ENCODE measurements around the gene VARS1. TPM values are rescaled to one million over a fixed set of nuclear protein-coding genes. Genes with fewer than 3 reads are reported as not detected.
A peak's percentile ranks its signal among the peaks of the same experiment; 100 is the strongest.

Gene VARS1
- total RNA-seq, 1 experiment from 2014 or later, result 132 TPM

DNA sequence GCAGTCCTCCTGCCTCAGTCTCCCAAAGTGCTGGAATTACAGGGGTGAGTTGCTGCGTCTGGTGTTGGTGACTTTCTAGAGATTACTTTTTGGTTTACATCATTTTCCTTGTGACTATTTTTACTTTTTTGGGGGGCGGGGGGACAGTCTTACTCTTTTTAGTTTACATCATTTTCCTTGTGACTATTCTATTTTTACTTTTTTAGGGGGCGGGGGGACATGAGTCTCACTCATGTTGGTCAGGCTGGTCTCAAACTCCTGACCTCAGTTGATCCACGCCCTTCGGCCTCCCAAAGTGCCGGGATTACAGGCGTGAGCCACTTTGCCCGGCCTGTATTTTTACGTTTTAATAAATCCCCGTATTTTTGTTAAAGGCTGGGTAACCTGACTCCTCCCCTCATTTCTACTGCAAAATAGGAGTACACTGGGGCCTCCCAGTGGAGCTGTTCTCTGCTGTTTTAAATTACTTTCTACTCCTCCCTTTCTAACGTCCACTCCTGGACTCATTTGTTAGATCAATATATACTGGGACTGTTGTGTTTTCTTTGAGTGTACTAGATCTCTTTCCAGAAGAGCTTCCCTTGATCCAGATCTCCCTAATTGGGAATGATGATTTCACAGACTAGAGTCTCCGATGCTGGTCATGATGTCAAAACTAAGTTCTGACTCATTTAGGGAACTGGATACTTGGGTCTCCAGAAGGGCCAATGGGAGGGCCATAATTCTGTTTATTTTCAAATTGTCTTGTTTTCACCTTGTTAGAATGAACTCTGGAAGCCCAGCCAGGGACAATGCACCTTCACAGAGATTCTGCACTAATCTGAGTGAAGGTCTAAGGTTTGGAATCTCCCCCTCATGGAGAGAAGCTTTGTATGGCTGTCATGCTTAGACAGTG lies 41.2 kb upstream of the VARS1 start:
- no peaks in the 10 kb centered on the region for H3K9me3 Mint-ChIP-seq (ENCODE audit: unreplicated experiment)
- peak overlapping the region; percentile 86 for H3K4me3 ChIP-seq (ENCODE audit: low read depth, low read length)
- H3K27me3 ChIP-seq (replicated peaks; ENCODE audit: control insufficient read depth, insufficient read depth, low read length), result no peaks in the 10 kb centered on the region
- H3K36me3 Mint-ChIP-seq (ENCODE audit: insufficient read depth, unreplicated experiment), result peaks cover 74% of the 10 kb centered on the region
- BruUV-seq (replicated peaks), result no TSS peak
- H3K36me3 ChIP-seq (ENCODE audit: control insufficient read depth, insufficient read depth, low read length), result peaks cover 9% of the 10 kb centered on the region
- H3K27ac Mint-ChIP-seq (ENCODE audit: unreplicated experiment), result peak overlapping the region; percentile 99
- TF ChIP-seq, protein P1, sequence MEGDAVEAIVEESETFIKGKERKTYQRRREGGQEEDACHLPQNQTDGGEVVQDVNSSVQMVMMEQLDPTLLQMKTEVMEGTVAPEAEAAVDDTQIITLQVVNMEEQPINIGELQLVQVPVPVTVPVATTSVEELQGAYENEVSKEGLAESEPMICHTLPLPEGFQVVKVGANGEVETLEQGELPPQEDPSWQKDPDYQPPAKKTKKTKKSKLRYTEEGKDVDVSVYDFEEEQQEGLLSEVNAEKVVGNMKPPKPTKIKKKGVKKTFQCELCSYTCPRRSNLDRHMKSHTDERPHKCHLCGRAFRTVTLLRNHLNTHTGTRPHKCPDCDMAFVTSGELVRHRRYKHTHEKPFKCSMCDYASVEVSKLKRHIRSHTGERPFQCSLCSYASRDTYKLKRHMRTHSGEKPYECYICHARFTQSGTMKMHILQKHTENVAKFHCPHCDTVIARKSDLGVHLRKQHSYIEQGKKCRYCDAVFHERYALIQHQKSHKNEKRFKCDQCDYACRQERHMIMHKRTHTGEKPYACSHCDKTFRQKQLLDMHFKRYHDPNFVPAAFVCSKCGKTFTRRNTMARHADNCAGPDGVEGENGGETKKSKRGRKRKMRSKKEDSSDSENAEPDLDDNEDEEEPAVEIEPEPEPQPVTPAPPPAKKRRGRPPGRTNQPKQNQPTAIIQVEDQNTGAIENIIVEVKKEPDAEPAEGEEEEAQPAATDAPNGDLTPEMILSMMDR (IDR thresholded peaks at IDR 0.05; ENCODE audit: insufficient read depth in 1 of 2, low read depth in 1 of 2, low read length in 1 of 2, severe bottlenecking in 1 of 2, unreplicated experiment in 1 of 2), result no peak
- ChIA-PET CTCF (no interaction called here), POLR2A (interaction anchor here (1.1 kb wide), 1 partner anchor 10 kb away, joined by 3 read pairs; no protein-coding TSS in a partner anchor)
- no peak for DNase-seq
- H3K27me3 Mint-ChIP-seq (ENCODE audit: insufficient read depth, unreplicated experiment), result no peaks in the 10 kb centered on the region
- peaks cover 13% of the 10 kb centered on the region for H3K4me1 ChIP-seq
- H3K4me3 Mint-ChIP-seq (ENCODE audit: unreplicated experiment), result peak overlapping the region; percentile 96
- peaks cover 18% of the 10 kb centered on the region for H3K4me1 Mint-ChIP-seq (ENCODE audit: low read depth, unreplicated experiment)
- no peaks in the 10 kb centered on the region for H3K9me3 ChIP-seq
- intact Hi-C loops (cut with micrococcal nuclease; ENCODE audit: unreplicated experiment), result no loop called here

DNA sequence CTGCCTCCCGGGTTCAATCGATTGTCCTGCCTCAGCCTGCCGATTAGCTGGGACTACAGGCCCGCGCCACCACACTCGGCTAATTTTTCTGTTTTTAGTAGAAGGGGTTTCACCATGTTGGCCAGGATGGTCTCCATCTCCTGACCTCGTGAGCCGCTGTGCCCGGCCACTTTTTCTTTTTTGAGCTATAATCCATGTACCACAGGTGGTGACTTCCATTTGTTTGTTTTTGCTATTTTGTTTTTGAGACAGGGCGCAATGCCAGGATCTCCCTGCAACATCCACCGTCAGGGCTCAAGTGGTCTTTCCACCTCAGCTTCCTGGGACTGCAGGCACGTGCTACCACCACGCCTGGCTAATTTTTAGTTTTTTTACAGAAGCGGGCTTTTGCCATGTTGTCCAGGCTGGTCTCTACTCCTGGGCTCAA lies 40.5 kb upstream of the VARS1 start:
- Mint-ChIP-seq H3K4me3 (ENCODE audit: unreplicated experiment) (peak overlapping the region; percentile 96), H3K9me3 (ENCODE audit: unreplicated experiment) (no peaks in the 10 kb centered on the region), H3K27ac (ENCODE audit: unreplicated experiment) (peak overlapping the region; percentile 99), H3K36me3 (ENCODE audit: insufficient read depth, unreplicated experiment) (peaks cover 68% of the 10 kb centered on the region), H3K4me1 (ENCODE audit: low read depth, unreplicated experiment) (peaks cover 18% of the 10 kb centered on the region), H3K27me3 (ENCODE audit: insufficient read depth, unreplicated experiment) (no peaks in the 10 kb centered on the region)
- Histone ChIP-seq H3K9me3 (no peaks in the 10 kb centered on the region), H3K36me3 (ENCODE audit: control insufficient read depth, insufficient read depth, low read length) (peaks cover 9% of the 10 kb centered on the region), H3K4me1 (peaks cover 13% of the 10 kb centered on the region), H3K27me3 (replicated peaks; ENCODE audit: control insufficient read depth, insufficient read depth, low read length) (no peaks in the 10 kb centered on the region), H3K4me3 (ENCODE audit: low read depth, low read length) (peak overlapping the region; percentile 86)
- POLR2A ChIA-PET, result interaction anchor here (1.1 kb wide), 1 partner anchor 9 kb away, joined by 3 read pairs; no protein-coding TSS in a partner anchor
- CTCF ChIA-PET, result no interaction called here
- no peak for DNase-seq
- intact Hi-C loops (cut with micrococcal nuclease; ENCODE audit: unreplicated experiment), result no loop called here
- TF ChIP-seq, protein P1 (IDR thresholded peaks at IDR 0.05; ENCODE audit: insufficient read depth in 1 of 2, low read depth in 1 of 2, low read length in 1 of 2, severe bottlenecking in 1 of 2, unreplicated experiment in 1 of 2), result no peak
- no TSS peak for BruUV-seq (replicated peaks)

DNA sequence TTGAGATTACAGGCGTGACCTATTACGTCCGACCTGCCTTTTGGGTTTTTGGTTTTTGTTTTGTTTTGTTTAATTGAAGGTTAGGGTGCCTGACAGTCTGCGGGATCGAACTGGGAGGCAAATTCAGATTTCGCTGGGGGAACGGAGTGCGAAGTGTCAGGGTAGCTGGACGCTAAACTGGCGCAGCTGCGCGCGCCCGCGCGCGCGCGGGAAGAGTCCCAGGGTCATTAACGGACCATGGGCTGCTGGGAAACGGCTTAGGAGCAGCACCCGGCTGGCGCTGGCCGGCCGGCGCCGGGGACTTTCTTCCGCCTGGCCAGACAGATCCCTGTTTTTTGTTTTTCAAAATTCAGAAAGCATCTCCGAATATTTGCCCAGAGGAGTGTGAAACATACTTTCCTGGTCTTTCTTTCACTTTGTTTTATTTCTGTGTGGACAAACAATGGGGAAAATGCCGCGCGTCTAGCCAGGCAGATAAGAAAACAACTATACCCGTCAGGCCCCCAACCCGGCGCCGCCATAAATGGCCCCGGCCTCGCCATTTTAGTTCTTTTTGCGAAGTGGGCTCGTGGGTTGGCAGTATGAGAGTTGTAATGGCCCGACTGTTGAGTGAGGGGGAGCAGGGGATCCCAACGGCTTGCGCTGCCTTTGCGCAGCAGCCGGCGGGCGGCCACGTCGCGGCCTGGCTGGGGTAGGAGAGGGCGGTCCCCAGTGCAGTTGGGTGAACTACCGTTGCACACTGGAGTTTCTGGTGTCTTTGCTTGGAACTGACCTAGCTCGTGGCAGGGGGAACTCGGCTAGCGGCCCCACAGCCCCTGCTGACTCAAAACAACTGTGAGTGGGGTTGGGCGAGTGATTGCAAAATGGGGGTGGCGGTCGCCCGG lies 39.1 kb upstream of the VARS1 start:
- TF ChIP-seq, protein P1 (IDR thresholded peaks at IDR 0.05; ENCODE audit: insufficient read depth in 1 of 2, low read depth in 1 of 2, low read length in 1 of 2, severe bottlenecking in 1 of 2, unreplicated experiment in 1 of 2), result no peak
- Mint-ChIP-seq H3K9me3 (ENCODE audit: unreplicated experiment) (no peaks in the 10 kb centered on the region), H3K36me3 (ENCODE audit: insufficient read depth, unreplicated experiment) (peaks cover 68% of the 10 kb centered on the region), H3K27ac (ENCODE audit: unreplicated experiment) (peak overlapping the region; percentile 99), H3K27me3 (ENCODE audit: insufficient read depth, unreplicated experiment) (no peaks in the 10 kb centered on the region), H3K4me1 (ENCODE audit: low read depth, unreplicated experiment) (peaks cover 18% of the 10 kb centered on the region), H3K4me3 (ENCODE audit: unreplicated experiment) (peak overlapping the region; percentile 96)
- H3K9me3 ChIP-seq, result no peaks in the 10 kb centered on the region
- CTCF ChIA-PET, result interaction anchor here (0.7 to 1.0 kb wide), 2 partner anchors 153 to 155 kb away, joined by 3 to 5 read pairs; no protein-coding TSS in a partner anchor
- intact Hi-C loops (cut with micrococcal nuclease; ENCODE audit: unreplicated experiment), result loop anchor here (1.0 kb wide), 1 partner anchor 29 kb away; no protein-coding TSS in a partner anchor
- no TSS peak for BruUV-seq (replicated peaks)
- H3K27me3 ChIP-seq (replicated peaks; ENCODE audit: control insufficient read depth, insufficient read depth, low read length), result no peaks in the 10 kb centered on the region
- peak; percentile 90 for DNase-seq
- peaks cover 13% of the 10 kb centered on the region for H3K4me1 ChIP-seq
- peaks cover 9% of the 10 kb centered on the region for H3K36me3 ChIP-seq (ENCODE audit: control insufficient read depth, insufficient read depth, low read length)
- POLR2A ChIA-PET, result interaction anchor here (0.6 to 2.0 kb wide), 7 partner anchors 19 to 420 kb away, joined by 3 to 20 read pairs (median 7); partner anchors contain the start of genes HSPA1A, HSPA1L, LSM2 and NEU1
- H3K4me3 ChIP-seq (ENCODE audit: low read depth, low read length), result peak overlapping the region; percentile 86

All from Caco-2 (cell line).